MM.1S (cell line): ENCODE measurements around the gene AUTS2.

Experiments used
- DNase-seq: peaks from one replicate; pipeline ENCODE4 v3.0.0-alpha.2; 2015
- H2AFZ ChIP-seq: fragments of 300-600 bp; sonication (generic); 2 replicates; pipeline ENCODE4 v1.6.0; 2016; ENCODE audit warnings: antibody characterized with exemption, low read length
- H3F3A ChIP-seq: fragments of 300-600 bp; sonication (generic); 2 replicates; pipeline ENCODE4 v1.6.1; 2016; ENCODE audit warnings: mild to moderate bottlenecking, antibody characterized with exemption, low read length, moderate library complexity, mixed read lengths; ENCODE audit not compliant: insufficient read depth
- H3K27ac ChIP-seq: fragments of 300-600 bp; sonication (generic); 2 replicates; pipeline ENCODE4 v1.5.1; 2016; ENCODE audit warnings: mild to moderate bottlenecking, low read length
- H3K27me3 ChIP-seq: fragments of 300-600 bp; sonication (generic); replicated peaks from 2 replicates; pipeline ENCODE4 v1.6.0; 2016; ENCODE audit warnings: low read length; ENCODE audit not compliant: insufficient read depth
- H3K36me3 ChIP-seq: fragments of 300-600 bp; sonication (generic); replicated peaks from 2 replicates; pipeline ENCODE4 v1.6.1; 2016; ENCODE audit warnings: mild to moderate bottlenecking, low read length, mixed read lengths; ENCODE audit not compliant: insufficient read depth
- H3K4me1 ChIP-seq: fragments of 300-600 bp; sonication (generic); 2 replicates; pipeline ENCODE4 v1.6.1; 2016; ENCODE audit warnings: low read length, mixed read lengths
- H3K4me2 ChIP-seq: fragments of 300-600 bp; sonication (generic); 2 replicates; pipeline ENCODE4 v1.6.0; 2016; ENCODE audit warnings: low read depth, low read length
- H3K4me3 ChIP-seq: fragments of 300-600 bp; sonication (generic); 2 replicates; pipeline ENCODE4 v1.5.1; 2016; ENCODE audit warnings: low read length, mixed read lengths
- H3K79me2 ChIP-seq: fragments of 300-600 bp; sonication (generic); 2 replicates; pipeline ENCODE4 v1.6.1; 2016; ENCODE audit warnings: mixed run types, low read length, mixed read lengths
- H3K9ac ChIP-seq: fragments of 300-600 bp; sonication (generic); 2 replicates; pipeline ENCODE4 v1.6.1; 2016; ENCODE audit warnings: low read length, mixed read lengths
- H3K9me2 ChIP-seq: fragments of 300-600 bp; sonication (generic); replicated peaks from 2 replicates; pipeline ENCODE4 v1.6.1; 2016; ENCODE audit warnings: mild to moderate bottlenecking, low read length, mixed read lengths; ENCODE audit not compliant: insufficient read depth
- H3K9me3 ChIP-seq: fragments of 300-600 bp; sonication (generic); replicated peaks from 2 replicates; pipeline ENCODE4 v1.6.1; 2016; ENCODE audit warnings: mild to moderate bottlenecking, low read length, mixed read lengths; ENCODE audit not compliant: insufficient read depth
- H4K20me1 ChIP-seq: fragments of 300-600 bp; sonication (generic); 2 replicates; pipeline ENCODE4 v1.6.1; 2016; ENCODE audit warnings: mild to moderate bottlenecking, low read length, moderate library complexity, mixed read lengths; ENCODE audit not compliant: insufficient read depth
- CTCF ChIP-seq: fragments of 300-600 bp; sonication (generic); IDR thresholded peaks from 2 replicates; pipeline ENCODE4 v1.5.1; 2016; ENCODE audit warnings: antibody characterized with exemption, low read length, mixed read lengths
- EZH2 ChIP-seq: fragments of 300-600 bp; sonication (generic); optimal IDR thresholded peaks from 2 replicates; pipeline ENCODE3; 2017; ENCODE audit warnings: low read depth, mild to moderate bottlenecking, antibody characterized with exemption, low read length, mixed read lengths
- EZH2phosphoT487 ChIP-seq: fragments of 300-600 bp; sonication (generic); IDR thresholded peaks from 2 replicates; pipeline ENCODE4 v1.6.1; 2018; ENCODE audit warnings: antibody characterized with exemption, low read length

The AUTS2 gene

GRCh38 chr7:70589010-70589409 is 990.7 kb downstream of the AUTS2 start:
- no peak overlapping the region for H3K9ac ChIP-seq
- H3K9me3 ChIP-seq = no peaks in the 10 kb centered on the region
- no peaks in the 10 kb centered on the region for H3F3A ChIP-seq
- H3K79me2 ChIP-seq = no peaks in the 10 kb centered on the region
- H2AFZ ChIP-seq = no peak overlapping the region
- no peak overlapping the region for H3K4me3 ChIP-seq
- no peak for DNase-seq
- no peaks in the 10 kb centered on the region for H3K9me2 ChIP-seq
- no peaks in the 10 kb centered on the region for H4K20me1 ChIP-seq
- TF ChIP-seq CTCF (no peak), EZH2 (no peak), EZH2phosphoT487 (no peak)
- H3K4me2 ChIP-seq = no peak overlapping the region
- no peaks in the 10 kb centered on the region for H3K36me3 ChIP-seq
- no peak overlapping the region for H3K27ac ChIP-seq
- H3K27me3 ChIP-seq = no peaks in the 10 kb centered on the region
- no peaks in the 10 kb centered on the region for H3K4me1 ChIP-seq

GRCh38 chr7:70589590-70589989 is 991.3 kb downstream of the AUTS2 start:
- Histone ChIP-seq H3K36me3 (no peaks in the 10 kb centered on the region), H3K4me1 (no peaks in the 10 kb centered on the region), H2AFZ (no peak overlapping the region), H4K20me1 (no peaks in the 10 kb centered on the region), H3K9ac (no peak overlapping the region), H3K9me2 (no peaks in the 10 kb centered on the region), H3K79me2 (no peaks in the 10 kb centered on the region), H3K27ac (no peak overlapping the region), H3K27me3 (no peaks in the 10 kb centered on the region), H3K4me3 (no peak overlapping the region), H3F3A (no peaks in the 10 kb centered on the region), H3K4me2 (no peak overlapping the region), H3K9me3 (no peaks in the 10 kb centered on the region)
- TF ChIP-seq CTCF = no peak
- no peak for TF ChIP-seq EZH2
- TF ChIP-seq EZH2phosphoT487 = no peak
- no peak for DNase-seq

GRCh38 chr7:70590126-70590854 is 992.0 kb downstream of the AUTS2 start:
- Histone ChIP-seq H3K79me2 (no peaks in the 10 kb centered on the region), H3K27me3 (no peaks in the 10 kb centered on the region), H4K20me1 (no peaks in the 10 kb centered on the region), H3K4me2 (no peak overlapping the region), H3K9ac (no peak overlapping the region), H3K9me2 (no peaks in the 10 kb centered on the region), H3K4me1 (no peaks in the 10 kb centered on the region), H3K27ac (no peak overlapping the region), H3K9me3 (no peaks in the 10 kb centered on the region), H2AFZ (no peak overlapping the region), H3K36me3 (no peaks in the 10 kb centered on the region), H3F3A (no peaks in the 10 kb centered on the region), H3K4me3 (no peak overlapping the region)
- no peak for DNase-seq
- TF ChIP-seq CTCF = no peak
- no peak for TF ChIP-seq EZH2phosphoT487
- TF ChIP-seq EZH2 = no peak
